Measurements from ENCODE around the gene ADAT2. TPM values are rescaled to one million over a fixed set of nuclear protein-coding genes. Genes with fewer than 3 reads are reported as not detected.

ADAT2 gene
- total and polyA plus RNA-seq, 2 of the 4 experiments (the other 2 are of a cell fraction): 2.7 to 5.4 TPM

DNA sequence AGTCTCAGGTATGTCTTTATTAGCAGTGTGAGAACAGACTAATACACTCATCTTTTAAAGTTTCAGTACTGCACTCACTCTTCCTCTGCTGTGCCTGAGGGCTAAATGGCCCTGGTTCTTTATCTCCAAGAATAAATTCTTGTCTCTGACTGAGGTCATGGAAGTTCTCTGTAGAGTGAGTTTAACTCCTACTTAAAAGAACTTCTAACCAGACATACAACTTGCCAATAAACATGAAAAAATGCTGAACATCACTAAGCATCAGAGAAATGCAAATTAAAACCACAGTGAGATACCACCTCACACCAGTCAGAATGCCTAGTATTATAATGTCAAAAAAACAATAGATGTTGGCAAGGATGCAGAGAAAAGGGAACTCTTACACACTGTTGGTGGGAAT, 73.6 kb downstream of the ADAT2 start:
- no peak overlapping the region for H2BK5ac ChIP-seq (ENCODE audit: low read depth, low read length, poor library complexity, severe bottlenecking)
- no peak overlapping the region for H2AK5ac ChIP-seq (ENCODE audit: low read depth, low read length)
- no peak overlapping the region for H3K4me2 ChIP-seq (ENCODE audit: low read depth, low read length)
- no peaks in the 10 kb centered on the region for H3K9me3 ChIP-seq (ENCODE audit: control insufficient read depth, insufficient read depth, low read length)
- dilution Hi-C loops (cut with HindIII; ENCODE audit: low sequenced_read_pairs, unreplicated experiment): no loop called here
- no peak overlapping the region for H3K4me3 ChIP-seq (ENCODE audit: insufficient read depth, low read depth, low read length)
- H3K79me1 ChIP-seq (ENCODE audit: low read depth in 1 of 2, low read length in 2 of 2): no peaks in the 10 kb centered on the region
- no TSS peak for BruUV-seq (replicated peaks)
- peaks cover 9% of the 10 kb centered on the region for H3K27me3 ChIP-seq (ENCODE audit: control insufficient read depth, insufficient read depth, low read length)
- no peak overlapping the region for H3K23ac ChIP-seq (ENCODE audit: low read depth, low read length)
- intact Hi-C loops (cut with micrococcal nuclease): no loop called here
- H3K18ac ChIP-seq (ENCODE audit: low read depth, low read length): no peak overlapping the region
- no peak overlapping the region for H3K56ac ChIP-seq (ENCODE audit: extremely low read depth, insufficient read depth, low read length)
- H3K4ac ChIP-seq (ENCODE audit: low read depth, low read length): no peak overlapping the region
- no peaks in the 10 kb centered on the region for H3K36me3 ChIP-seq (ENCODE audit: control insufficient read depth, insufficient read depth, low read length)
- no peak for TF ChIP-seq NFE2L2 (IDR thresholded peaks at IDR 0.05; ENCODE audit: low read depth, low read length)
- no peak overlapping the region for H4K5ac ChIP-seq (ENCODE audit: low read depth, low read length)
- no peak overlapping the region for H2BK20ac ChIP-seq (ENCODE audit: low read depth, low read length)
- H3K9me1 ChIP-seq (ENCODE audit: insufficient read depth, low read length): no peaks in the 10 kb centered on the region
- no peak overlapping the region for H2BK15ac ChIP-seq (ENCODE audit: low read depth, low read length)
- no peaks in the 10 kb centered on the region for H4K20me1 ChIP-seq (ENCODE audit: insufficient read depth, low read length)
- no peak overlapping the region for H4K91ac ChIP-seq (ENCODE audit: insufficient read depth, low read depth, low read length)
- DNase-seq (no peak), ATAC-seq (ENCODE audit: low read depth) (no peak)
- H3K9ac ChIP-seq (ENCODE audit: low read depth, low read length): no peak overlapping the region
- H2AK9ac ChIP-seq (replicated peaks; ENCODE audit: low read depth, low read length, poor library complexity): no peak overlapping the region
- no peak overlapping the region for H3K14ac ChIP-seq (replicated peaks; ENCODE audit: low read depth, low read length)
- H2AFZ ChIP-seq (replicated peaks; ENCODE audit: low read length, poor library complexity): no peak overlapping the region
- in situ Hi-C loops (cut with MboI; ENCODE audit: low sequenced_read_pairs): no loop called here
- H4K8ac ChIP-seq (ENCODE audit: low read depth in 2 of 2, low read length in 2 of 2): no peak overlapping the region
- POLR2A ChIA-PET (ENCODE audit: unreplicated experiment): no interaction called here
- H3K4me1 ChIP-seq (ENCODE audit: control insufficient read depth, insufficient read depth, low read length): no peaks in the 10 kb centered on the region
- H3K27ac ChIP-seq (ENCODE audit: insufficient read depth, low read length): no peak overlapping the region
- CTCF ChIA-PET: no interaction called here
- no peak overlapping the region for H2BK120ac ChIP-seq (ENCODE audit: low read depth, low read length)
